NCI-H1105 treated with DMSO at 0.1 percent for 48 hours (cell line): ENCODE measurements around the gene CSGALNACT2.

ENCODE experiments used
- DNase-seq: peaks from one replicate; lab custom pipeline; 2025; lab: John Stamatoyannopoulos, UW

Gene CSGALNACT2

DNA sequence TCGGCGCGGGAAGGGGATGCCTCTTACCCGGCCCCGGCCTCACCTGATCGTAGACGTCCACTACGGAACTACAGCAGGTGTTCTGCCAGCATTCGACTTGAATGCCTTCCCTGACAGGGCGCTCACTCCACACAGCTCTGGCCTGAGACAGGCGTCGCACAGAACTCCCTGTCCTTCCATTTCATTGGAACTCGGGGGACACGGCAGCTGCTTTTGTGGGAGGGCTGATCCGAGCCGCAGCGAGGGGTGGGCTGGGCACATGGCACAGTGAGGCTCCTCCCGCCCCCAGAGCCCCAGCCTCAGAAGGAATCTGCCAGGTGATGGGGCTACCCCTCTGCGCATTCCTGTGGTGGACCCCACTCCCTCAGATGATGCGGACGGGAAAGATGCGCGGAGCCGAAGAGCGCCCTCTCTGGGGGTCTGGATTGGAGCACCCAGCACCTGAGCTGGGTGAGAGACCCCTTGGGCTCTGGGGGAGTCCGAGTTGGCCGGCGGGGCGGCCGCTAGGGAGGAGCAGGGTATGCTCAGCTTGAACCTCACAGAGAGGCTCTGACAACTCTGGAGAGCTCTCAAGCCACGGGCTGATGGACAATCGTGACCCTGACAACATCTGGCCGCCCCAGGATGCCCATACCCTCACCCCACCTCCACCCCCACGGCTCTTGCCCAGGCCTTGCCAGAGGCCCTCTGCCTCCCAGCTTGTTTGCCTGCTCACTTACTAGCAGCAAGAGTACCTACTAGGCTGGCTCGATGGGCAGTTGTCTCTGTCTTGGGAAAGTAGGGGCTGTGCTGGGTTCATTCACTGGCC is 92.1 kb downstream of the CSGALNACT2 start:
- no peak for DNase-seq

DNA sequence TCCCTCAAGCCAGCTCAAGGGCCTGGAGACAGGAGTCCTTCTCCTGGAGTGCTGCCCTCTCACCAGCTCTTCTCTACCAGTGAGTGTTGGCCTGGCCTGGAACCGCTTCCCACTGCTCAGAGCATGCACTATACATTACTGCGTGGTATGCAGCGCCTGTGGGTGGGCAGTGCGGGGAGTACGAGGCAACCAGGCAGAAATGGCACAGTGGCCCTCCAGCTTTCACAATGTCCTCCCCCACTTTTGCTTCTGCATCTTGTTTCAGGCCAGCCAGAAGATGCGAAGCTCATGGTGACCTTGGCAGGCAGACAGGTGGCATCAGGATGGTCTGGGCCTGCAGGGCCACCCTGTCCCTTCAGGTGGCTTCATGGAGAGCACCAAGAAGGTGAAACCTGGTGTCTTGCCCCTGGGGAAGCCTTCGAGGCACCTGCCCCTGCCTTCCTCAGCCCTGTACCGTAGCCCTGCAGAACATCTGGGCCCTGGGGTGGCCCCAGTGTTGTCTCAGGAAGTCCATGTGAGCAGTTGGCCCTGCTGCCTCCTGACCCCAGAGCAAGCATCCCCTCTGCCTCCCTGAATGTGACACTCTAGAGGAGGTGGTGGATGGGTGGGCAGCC is 92.8 kb downstream of the CSGALNACT2 start:
- DNase-seq: no peak

DNA sequence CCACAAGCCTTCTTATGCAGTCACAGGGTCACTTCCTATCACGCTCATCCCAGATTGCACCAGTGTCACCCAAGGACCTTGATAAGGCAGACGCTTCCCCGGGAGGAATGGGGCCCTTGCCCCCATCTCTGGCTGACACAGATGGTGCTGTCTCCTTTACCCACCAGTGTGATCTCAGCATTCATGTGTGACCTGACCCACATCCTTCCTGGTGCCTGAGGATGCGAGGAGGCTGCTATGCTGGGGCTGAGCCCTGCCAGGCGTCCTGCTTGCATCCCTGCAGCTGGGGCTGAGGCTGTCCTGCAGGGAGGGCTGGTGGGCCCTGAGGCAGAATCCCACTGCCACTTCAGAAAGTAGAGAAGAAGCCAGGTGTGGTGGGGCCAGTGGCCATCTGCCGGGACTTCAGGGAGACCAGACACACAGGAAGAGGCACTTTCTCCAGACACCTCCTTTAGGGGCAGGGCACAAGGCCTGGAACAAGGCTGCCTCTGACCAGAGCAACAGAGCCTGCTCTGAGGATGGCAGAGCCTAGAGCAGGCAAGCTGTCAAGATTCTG is 93.4 kb downstream of the CSGALNACT2 start:
- DNase-seq: no peak

DNA sequence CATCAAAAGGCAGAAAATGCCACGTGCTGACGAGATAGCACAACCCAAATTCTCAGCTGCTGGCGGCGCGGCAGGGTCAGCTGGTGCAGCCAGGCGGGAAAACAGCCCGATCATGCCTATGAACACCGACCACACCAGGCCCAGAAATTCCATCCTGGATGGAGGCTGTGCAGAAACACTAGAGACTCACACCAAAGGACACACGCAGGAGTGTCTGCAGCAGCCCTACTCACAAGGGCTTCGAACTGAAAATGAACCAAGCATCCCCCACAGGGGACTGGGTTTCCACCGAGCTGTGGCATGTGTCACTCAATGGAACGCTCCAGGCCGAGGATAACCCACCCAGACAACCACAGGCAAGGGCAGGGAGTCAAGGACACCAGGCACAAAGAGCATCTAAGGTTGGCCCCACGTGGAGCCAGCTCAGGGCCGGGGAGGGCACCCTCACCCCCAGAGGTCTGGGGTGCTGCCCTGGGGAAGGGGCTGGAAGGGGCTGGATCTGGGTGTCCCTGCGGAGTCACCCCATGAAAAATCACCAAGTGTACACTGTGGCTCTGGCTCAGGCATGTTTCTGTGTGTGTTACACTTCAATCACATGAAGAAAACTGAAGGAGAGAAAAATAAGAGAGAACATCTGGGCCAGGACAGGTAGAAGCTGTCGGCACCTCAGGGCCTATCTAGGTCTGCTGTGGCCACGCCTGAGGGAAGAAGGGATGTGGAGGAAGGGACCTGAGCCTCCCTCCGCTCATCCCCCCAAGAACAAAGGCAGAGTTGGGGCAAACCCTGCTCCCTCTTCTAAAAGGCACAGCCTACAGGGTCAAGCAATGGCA is 95.6 kb downstream of the CSGALNACT2 start:
- DNase-seq: no peak

DNA sequence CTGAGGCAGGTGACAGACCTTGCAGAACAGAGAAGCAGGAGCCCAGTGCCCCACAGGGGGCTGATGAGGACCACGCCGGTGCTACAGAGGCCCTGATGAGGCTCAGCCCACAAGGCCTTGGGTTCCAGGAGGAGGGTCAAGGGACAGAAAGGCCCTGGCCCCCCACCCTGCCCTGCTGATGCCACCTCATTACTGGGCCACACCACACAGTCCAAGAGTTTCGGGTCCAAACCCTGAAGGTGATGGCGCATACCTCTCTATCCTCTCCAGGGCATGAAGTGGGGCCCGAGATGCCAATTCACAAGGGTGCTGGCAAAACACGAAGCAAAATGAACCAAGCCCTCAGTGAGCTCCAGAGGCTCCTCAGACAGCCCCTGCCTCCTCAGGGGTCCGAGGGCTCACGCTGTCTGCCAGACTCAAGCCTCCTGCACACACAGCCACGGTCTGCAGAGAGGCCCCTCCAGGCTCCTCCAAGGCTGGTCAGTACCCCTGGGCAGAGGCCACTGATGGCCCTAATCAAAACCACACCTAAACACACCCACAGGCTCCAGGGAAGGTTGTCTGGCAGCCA is 96.3 kb downstream of the CSGALNACT2 start:
- DNase-seq: no peak
